K562 (cell line): Measurements from ENCODE around the gene DYNC2I2. TPM values are rescaled to one million over a fixed set of nuclear protein-coding genes. Genes with fewer than 3 reads are reported as not detected.
A peak's percentile ranks its signal among the peaks of the same experiment; 100 is the strongest.

ENCODE experiments used
- ATAC-seq: fragments of 200-7000 bp; cut with Tn5 transposase; 3 replicates; pipeline ENCODE4 v1.9.1; 2020; ENCODE audit warnings: moderate library complexity
- BruUV-seq: library from RNA; stranded (reverse); fragments of 400-500 nt; replicated peaks from 2 replicates; lab custom pipeline; 2021; lab: Mats Ljungman, UMichigan
- CTCF ChIA-PET: fragments of 300-600 bp; formaldehyde crosslinking; extraction: SDS; loops from one replicate; lab custom pipeline; 2021; ENCODE audit warnings: low intra/inter-chr PET ratio; lab: Yijun Ruan, JAX
- POLR2A ChIA-PET: fragments of 300-600, 350-650 bp; sonication (Branson Sonifier 250); formaldehyde crosslinking; extraction: SDS; loops from one replicate; lab custom pipeline; 2021; ENCODE audit warnings: antibody characterized with exemption, inconsistent platforms; lab: Yijun Ruan, JAX
- DNase-seq, 4 experiments: peaks; one replicate each; pipeline versions ENCODE4 v3.0.0 to v3.0.0-alpha.2; 2011 to 2018; ENCODE audit warnings: low spot score in 3 of 4, mixed read lengths in 3 of 4; ENCODE audit errors: extremely low read depth in 1 of 4
- FAIRE-seq: peaks from 2 replicates; lab custom pipeline; 2011; peaks lifted over from hg19 to GRCh38; lab: Jason Lieb, UNC
- H2AFZ ChIP-seq: 2 replicates; pipeline ENCODE4 v1.6.0; 2011; ENCODE audit warnings: low read depth, low read length, control low read depth, inconsistent platforms
- H3K27ac ChIP-seq: fragments of 200-600 bp; 3 replicates; pipeline ENCODE4 v1.8.0; 2011; ENCODE audit warnings: low read depth, mild to moderate bottlenecking, control low read depth, inconsistent platforms, low read length, moderate library complexity, mixed read lengths; ENCODE audit errors: extremely low read depth
- H3K27me3 ChIP-seq, 2 experiments: fragments of 300-600 bp in 1 of 2; 2 replicates in 1 of 2; 3 replicates in 1 of 2; pipeline versions ENCODE4 v1.6.0 to v1.8.0; 2011; ENCODE audit warnings: inconsistent platforms in 2 of 2, low read length in 2 of 2, mild to moderate bottlenecking in 1 of 2, mixed read lengths in 1 of 2, moderate library complexity in 1 of 2; ENCODE audit not compliant: control insufficient read depth in 2 of 2, insufficient read depth in 2 of 2
- H3K36me3 ChIP-seq: fragments of 300-600 bp; 3 replicates; pipeline ENCODE4 v1.8.0; 2011; ENCODE audit warnings: mild to moderate bottlenecking, low read length, inconsistent platforms; ENCODE audit not compliant: control insufficient read depth, insufficient read depth
- H3K4me1 ChIP-seq, 2 experiments: fragments of 200-600 bp in 1 of 2; replicated peaks in 1 of 2; 2 replicates in 1 of 2; 3 replicates in 1 of 2; pipeline versions ENCODE4 v1.5.1 to v1.8.0; 2011; ENCODE audit warnings: inconsistent platforms in 2 of 2, low read length in 2 of 2, mild to moderate bottlenecking in 1 of 2, mixed read lengths in 1 of 2, moderate library complexity in 1 of 2; ENCODE audit not compliant: control insufficient read depth in 2 of 2, insufficient read depth in 2 of 2
- H3K4me2 ChIP-seq: 2 replicates; pipeline ENCODE4 v1.6.1; 2011; ENCODE audit warnings: low read length, control low read depth, inconsistent platforms, mixed read lengths; ENCODE audit not compliant: insufficient read depth
- H3K4me3 ChIP-seq: fragments of 200-600 bp; sonication (generic), shearing (Covaris generic); 2 replicates; pipeline ENCODE4 v1.5.1; 2016; ENCODE audit warnings: control low read depth, inconsistent platforms
- H3K79me2 ChIP-seq: fragments of 200-600 bp; 3 replicates; pipeline ENCODE4 v1.8.0; 2011; ENCODE audit warnings: low read length, inconsistent platforms; ENCODE audit not compliant: control insufficient read depth, insufficient read depth
- H3K9ac ChIP-seq, 2 experiments: 2 replicates each; pipeline versions ENCODE4 v1.6.0 to v1.6.1; 2011; ENCODE audit warnings: low read depth in 2 of 2, low read length in 2 of 2, control low read depth in 1 of 2, inconsistent platforms in 1 of 2, mild to moderate bottlenecking in 1 of 2, mixed read lengths in 1 of 2; ENCODE audit not compliant: insufficient read depth in 1 of 2
- H3K9me1 ChIP-seq: one replicate; pipeline ENCODE4 v1.6.0; 2011; ENCODE audit warnings: inconsistent platforms, mild to moderate bottlenecking, low read length, moderate library complexity; ENCODE audit not compliant: control insufficient read depth, insufficient read depth
- H3K9me3 ChIP-seq: replicated peaks from 2 replicates; pipeline ENCODE4 v1.5.1; 2011; ENCODE audit warnings: low read depth, low read length, inconsistent platforms; ENCODE audit not compliant: control insufficient read depth, insufficient read depth
- H4K20me1 ChIP-seq: replicated peaks from 2 replicates; pipeline ENCODE4 v1.6.1; 2011; ENCODE audit warnings: low read length, inconsistent platforms, mixed read lengths; ENCODE audit not compliant: control insufficient read depth, insufficient read depth
- POLR2G ChIP-seq: fragments of 200-400 bp; formaldehyde crosslinking; IDR thresholded peaks from 2 replicates; pipeline ENCODE4 v1.6.1; 2017; ENCODE audit warnings: low read depth, mild to moderate bottlenecking, antibody characterized with exemption, low read length, moderate library complexity
- SMAD3 ChIP-seq: fragments of 450-650 bp; formaldehyde crosslinking; conservative IDR thresholded peaks from 2 replicates; pipeline ENCODE4 v1.4.0; 2020; ENCODE audit warnings: mild to moderate bottlenecking
- TEAD4 ChIP-seq, 2 experiments: sonication (generic) in 1 of 2; formaldehyde crosslinking in 1 of 2; IDR thresholded peaks; 2 replicates each; pipeline versions ENCODE4 v1.6.1 to v1.8.0; 2012 to 2022; ENCODE audit warnings: borderline replicate concordance in 1 of 2, inconsistent platforms in 1 of 2, low read length in 1 of 2, mild to moderate bottlenecking in 1 of 2, missing genetic modification reagents in 1 of 2
- ZBTB11 ChIP-seq, 3 experiments: fragments of 200-800 bp in 1 of 3; fragments of 250-450 bp in 1 of 3; fragments of 450-650 bp in 1 of 3; sonication (Bioruptor Pico) in 1 of 3; sonication (Bioruptor generic) in 1 of 3; formaldehyde crosslinking in 1 of 3; IDR thresholded peaks; 2 replicates each; pipeline versions ENCODE4 v1.6.1 to v1.8.0; 2016 to 2022; ENCODE audit warnings: mild to moderate bottlenecking in 2 of 3, missing genetic modification characterization in 2 of 3, missing compliant biosample characterization in 1 of 3, moderate library complexity in 1 of 3
- ZBTB5 ChIP-seq: fragments of 450-650 bp; IDR thresholded peaks from 2 replicates; pipeline ENCODE4 v1.6.1; 2017; ENCODE audit warnings: antibody characterized with exemption
- ZNF24 ChIP-seq: fragments of 450-650 bp; IDR thresholded peaks from 2 replicates; pipeline ENCODE4 v1.6.1; 2016
- ZSCAN29 ChIP-seq: fragments of 450-650 bp; IDR thresholded peaks from 2 replicates; pipeline ENCODE4 v1.6.1; 2017
- WGBS: fragments of 100-300 bp; shearing (Covaris generic); methylation state at CpG from one replicate; pipeline ENCODE4 v1.1.6; 2016; ENCODE audit warnings: low coverage, mixed read lengths; ENCODE audit not compliant: insufficient coverage; ENCODE audit errors: missing lambda C conversion rate; 5-methylcytosine and 5-hydroxymethylcytosine counted together
- in situ Hi-C: fragments of 300-500 bp; cut with MboI; formaldehyde crosslinking; loops from 4 replicates; pipeline ENCODE4 v1.15.0; 2018; ENCODE audit warnings: inconsistent platforms, mixed read lengths
- intact Hi-C: fragments of 100-400 bp; cut with micrococcal nuclease; formaldehyde crosslinking; loops from 2 replicates; pipeline ENCODE4 v1.14.2; 2022
- polyA plus RNA-seq, 8 experiments: library from polyadenylated mRNA; depleted of rRNA in 4 of 8; stranded (reverse) in 5 of 8; unstranded in 3 of 8; fragments of >200 nt; fragmentation: Nextera tagmentation in 2 of 8; fragmentation: Illumina TruSeq in 1 of 8; extraction: Ambion mirVana in 2 of 8; extraction: Trizol in 1 of 8; gene quantifications; 2 replicates each; pipeline versions ENCODE4 v1.2.1 to v1.2.3, GENCODE V29; 2011 to 2014; ENCODE audit warnings: inconsistent platforms in 1 of 8, missing spikeins in 1 of 8
- total RNA-seq, 7 experiments: library from RNA; depleted of rRNA in 6 of 7; stranded (reverse); fragments of >200 nt in 6 of 7; fragmentation: Illumina TruSeq in 2 of 7; extraction: Trizol in 2 of 7; gene quantifications; 2 replicates each; pipeline versions ENCODE4 v1.2.1 to v1.2.3, GENCODE V29; 2011 to 2021; ENCODE audit warnings: low replicate concordance in 1 of 7

The DYNC2I2 gene
- total and polyA plus RNA-seq, 9 of the 15 experiments (the other 6 are each of a cell fraction or from before 2014, with no cell fraction given): 1.5 to 249 (median 70.0) TPM

DNA sequence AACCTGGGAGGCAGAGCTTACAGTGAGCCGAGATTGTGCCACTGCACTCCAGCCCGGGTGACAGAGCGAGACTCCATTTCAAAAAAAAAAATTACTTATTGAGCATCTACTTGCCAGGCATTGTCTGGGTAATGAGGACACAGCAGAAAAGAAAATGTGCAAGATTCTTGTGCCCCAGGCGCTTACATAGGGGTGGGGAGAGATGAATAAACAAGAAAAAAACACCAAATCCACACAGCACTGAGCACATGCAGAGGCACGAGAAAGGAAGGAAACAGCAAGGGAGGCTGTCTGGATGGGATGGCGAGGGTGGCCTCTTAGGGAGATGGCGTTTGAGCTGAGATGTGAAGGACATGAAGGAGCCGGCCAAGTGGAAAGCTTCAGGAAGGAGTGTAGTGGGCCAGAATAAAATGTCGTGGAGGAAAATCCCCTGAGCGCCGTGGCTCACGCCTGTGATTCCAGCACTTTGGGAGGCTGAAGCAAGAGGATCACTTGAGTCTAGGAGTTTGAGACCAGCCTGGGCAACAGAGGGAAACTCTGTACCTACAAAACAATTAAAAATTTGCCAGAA lies 13.9 kb downstream of the DYNC2I2 start (continued):
- no peak for TF ChIP-seq ZBTB11 (CRISPR knock-in tag; IDR thresholded peaks at IDR 0.05)

DNA sequence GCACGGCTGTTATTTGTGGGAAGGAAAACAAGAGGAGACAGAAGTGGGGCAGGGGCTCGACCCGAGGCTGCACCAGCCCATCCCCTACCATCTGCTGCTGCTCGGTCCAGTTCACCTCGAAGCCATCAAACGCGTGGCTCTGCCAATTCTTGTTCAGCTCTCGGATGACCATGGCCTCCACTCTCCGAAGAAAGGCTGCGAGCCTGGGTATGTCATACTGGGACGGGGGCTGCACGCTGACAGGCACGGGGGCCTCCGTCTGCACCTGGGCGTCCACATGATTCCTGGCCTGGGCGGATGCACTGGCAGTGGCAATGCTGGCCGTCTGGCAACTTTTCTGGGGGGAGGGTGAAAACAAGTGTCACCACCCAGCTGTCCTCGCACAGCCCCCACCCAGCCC lies 16.0 kb downstream of the DYNC2I2 start:
- DNase-seq: no peak
- no peak for ATAC-seq
- WGBS: 86% methylated on average over 9 of the region's 18 CpGs
- in situ Hi-C loops: no loop called here
- H3K9me3 ChIP-seq: no peaks in the 10 kb centered on the region
- peaks cover 0 to 18% of the 10 kb centered on the region in 2 experiments; a peak in 2 of 5 replicates for H3K4me1 ChIP-seq
- peaks cover 19% of the 10 kb centered on the region for H3K79me2 ChIP-seq
- intact Hi-C loops: no loop called here
- H4K20me1 ChIP-seq: peaks cover 6% of the 10 kb centered on the region
- BruUV-seq: no TSS peak
- CTCF ChIA-PET: no interaction called here
- H3K9ac ChIP-seq: no peak overlapping the region; a peak in 1 of 4 replicates
- FAIRE-seq: no peak
- H2AFZ ChIP-seq: no peak overlapping the region
- TF ChIP-seq ZSCAN29 (no peak), POLR2G (peak; percentile 37; the same call in 1 of the 2 replicates), SMAD3 (CRISPR knock-in tag) (no peak), ZNF24 (no peak), TEAD4 (IDR thresholded peaks at IDR 0.05; ENCODE audit: low read length) (no peak), TEAD4 (CRISPR knock-in tag; IDR thresholded peaks at IDR 0.05; ENCODE audit: borderline replicate concordance) (no peak), ZBTB5 (no peak)
- H3K36me3 ChIP-seq: peaks cover 64% of the 10 kb centered on the region
- H3K4me2 ChIP-seq: no peak overlapping the region
- H3K27me3 ChIP-seq: no peaks in the 10 kb centered on the region
- H3K4me3 ChIP-seq: no peak overlapping the region
- no peak overlapping the region for H3K27ac ChIP-seq
- no peaks in the 10 kb centered on the region for H3K9me1 ChIP-seq
- POLR2A ChIA-PET: interaction anchor here (0.6 kb wide), 1 partner anchor 199 kb away, joined by 3 read pairs; no protein-coding TSS in a partner anchor
